Gastroesophageal sphincter (tissue), 4 donors: Measurements from ENCODE around the gene EXOSC3. TPM values are rescaled to one million over a fixed set of nuclear protein-coding genes. Genes with fewer than 3 reads are reported as not detected.
"Not testable (repeated sequence)": the region's sequence is repeated elsewhere in the genome, so short reads cannot be mapped to it uniquely, and the experiment has no call there.

Experiments used
- ATAC-seq: fragments of 150-250 bp; one replicate; pipeline ENCODE4 v1.9.1; 2016; ENCODE audit warnings: mild to moderate bottlenecking, moderate library complexity
- H3K27ac ChIP-seq, 4 donors: fragments of 200-600 bp; sonication (generic) in 3 of 4; 1 replicate in 3 of 4; 2 replicates in 1 of 4; pipeline ENCODE4 v1.5.1; 2016 to 2019
- H3K27me3 ChIP-seq: fragments of 200-600 bp; sonication (generic); one replicate; pipeline ENCODE4 v1.5.1; 2019
- H3K36me3 ChIP-seq, 2 donors: fragments of 200-600 bp; sonication (generic); one replicate each; pipeline ENCODE4 v1.5.1; 2019; ENCODE audit warnings: control low read depth in 1 of 2
- H3K4me1 ChIP-seq, 3 donors: fragments of 200-600 bp; sonication (generic); 1 replicate in 2 of 3; 2 replicates in 1 of 3; pipeline ENCODE4 v1.5.1; 2016 to 2019; ENCODE audit warnings: control low read depth in 2 of 3
- H3K4me3 ChIP-seq, 2 donors: fragments of 200-600 bp; sonication (generic); one replicate each; pipeline ENCODE4 v1.5.1; 2019; ENCODE audit warnings: mild to moderate bottlenecking in 1 of 2, moderate library complexity in 1 of 2
- H3K9me3 ChIP-seq, 3 donors: fragments of 200-600 bp; sonication (generic); one replicate each; pipeline ENCODE4 v1.5.1; 2017 to 2019; ENCODE audit warnings: control low read depth in 2 of 3
- CTCF ChIP-seq, 4 experiments: fragments of 200-600 bp in 2 of 4; fragments of 450-650 bp in 2 of 4; sonication (generic) in 1 of 4; IDR thresholded peaks; one replicate each; pipeline ENCODE4 v1.5.1; 2017 to 2019; ENCODE audit warnings: antibody characterized with exemption in 4 of 4, mild to moderate bottlenecking in 2 of 4, moderate library complexity in 2 of 4
- EP300 ChIP-seq: sonication (generic); formaldehyde crosslinking; IDR thresholded peaks from one replicate; pipeline ENCODE4 v1.6.1; 2017; ENCODE audit warnings: antibody characterized with exemption, mild to moderate bottlenecking
- POLR2A ChIP-seq, 2 donors: fragments of 450-650 bp; IDR thresholded peaks; one replicate each; pipeline ENCODE4 v1.6.1; 2017; ENCODE audit warnings: antibody characterized with exemption in 2 of 2, mild to moderate bottlenecking in 2 of 2, moderate library complexity in 1 of 2
- POLR2AphosphoS5 ChIP-seq: sonication (generic); formaldehyde crosslinking; IDR thresholded peaks from one replicate; pipeline ENCODE4 v1.6.1; 2017; ENCODE audit warnings: antibody characterized with exemption
- WGBS, 2 donors: methylation state at CpG; one replicate each; pipeline ENCODE4 v1.1.5; 2018; ENCODE audit warnings: low coverage in 1 of 2; 5-methylcytosine and 5-hydroxymethylcytosine counted together
- total RNA-seq, 4 donors: library from RNA; depleted of rRNA; stranded (reverse); fragments of >200 nt; gene quantifications; one replicate each; pipeline ENCODE4 v1.1.0, GENCODE V29; 2016

EXOSC3 gene
- 10 to 100 TPM; 31.0 to 73.3 (median 49.5) TPM for total RNA-seq

GRCh38 chr9:37784616-37785483 is at the start of gene EXOSC3:
TSS of gene EXOSC3 (minus strand) at chr9:37785064. CDS start at chr9:37785044, 20 bp downstream.
- H3K27ac ChIP-seq: peak within 1 kb of the TSS; percentile 7 to 90 (median 86)
- peaks cover 0 to 30% (median 4%) of the 10 kb centered on the region in 3 donors for H3K4me1 ChIP-seq
- 9% methylated on average over 8 of the region's 73 CpGs; no CpG with 5 or more reads in 1 of the 2 donors for WGBS, 2 donors
- H3K4me3 ChIP-seq: peak within 1 kb of the TSS; percentile 81 to 89
- H3K9me3 ChIP-seq: no peaks in the 10 kb centered on the region
- peak; percentile 94 for ATAC-seq
- H3K36me3 ChIP-seq: peaks cover 0 to 39% of the 10 kb centered on the region in 2 donors
- peak in 1 of 4 experiments; percentile 25 for TF ChIP-seq CTCF (IDR thresholded peaks at IDR 0.05)
- peak; percentile 58 to 73 for TF ChIP-seq POLR2A (IDR thresholded peaks at IDR 0.05)
- TF ChIP-seq POLR2AphosphoS5: peak; percentile 83
- no peak for TF ChIP-seq EP300
- peaks cover 5% of the 10 kb centered on the region for H3K27me3 ChIP-seq

- no peaks in the 10 kb centered on the region for H3K27me3 ChIP-seq
- peaks cover 0 to 11% (median 0%) of the 10 kb centered on the region in 3 donors for H3K4me1 ChIP-seq
- H3K4me3 ChIP-seq: no peak overlapping the region
- no peak for ATAC-seq
- no peaks in the 10 kb centered on the region for H3K9me3 ChIP-seq
- TF ChIP-seq POLR2A (IDR thresholded peaks at IDR 0.05) (no peak), EP300 (no peak), POLR2AphosphoS5 (no peak)
- 86 to 96% methylated on average over 2 to 4 of the region's 4 CpGs for WGBS, 2 donors
- H3K36me3 ChIP-seq: peaks cover 0 to 55% of the 10 kb centered on the region in 2 donors
- H3K27ac ChIP-seq: no peak overlapping the region
Measured at GRCh38 chr9:37827483-37828165, 42.8 kb upstream of the EXOSC3 start.

- not testable (repeated sequence) for H3K27me3 ChIP-seq, H3K27ac ChIP-seq, H3K9me3 ChIP-seq, ATAC-seq, H3K4me3 ChIP-seq
- 86 to 90% methylated on average over 2 of the region's 2 CpGs for WGBS, 2 donors
- Histone ChIP-seq H3K4me1 (peaks cover 0 to 11% (median 0%) of the 10 kb centered on the region in 3 donors), H3K36me3 (peaks cover 0 to 63% of the 10 kb centered on the region in 2 donors)
Measured at GRCh38 chr9:37825174-37825573, 40.3 kb upstream of the EXOSC3 start.

- TF ChIP-seq POLR2A (IDR thresholded peaks at IDR 0.05): no peak
- TF ChIP-seq CTCF (IDR thresholded peaks at IDR 0.05): no peak
- TF ChIP-seq POLR2AphosphoS5: no peak
- TF ChIP-seq EP300: no peak
- no peak for ATAC-seq
- 62 to 72% methylated on average over 5 of the region's 5 CpGs for WGBS, 2 donors
Measured at GRCh38 chr9:37820142-37820541, 35.3 kb upstream of the EXOSC3 start.

GRCh38 chr9:37818849-37819248 is 34.0 kb upstream of the EXOSC3 start:
- H3K27ac ChIP-seq: no peak overlapping the region
- WGBS, 2 donors: 63 to 81% methylated on average over 2 of the region's 2 CpGs
- H3K4me3 ChIP-seq: no peak overlapping the region
- no peaks in the 10 kb centered on the region for H3K9me3 ChIP-seq
- ATAC-seq: no peak
- no peaks in the 10 kb centered on the region for H3K27me3 ChIP-seq
- peaks cover 0 to 27% of the 10 kb centered on the region in 2 donors for H3K36me3 ChIP-seq
- H3K4me1 ChIP-seq: peaks cover 0 to 3% (median 0%) of the 10 kb centered on the region in 3 donors
- TF ChIP-seq POLR2A (IDR thresholded peaks at IDR 0.05) (no peak), POLR2AphosphoS5 (no peak), CTCF (IDR thresholded peaks at IDR 0.05) (no peak), EP300 (no peak)

More at GRCh38 chr9:37820142-37820541, 35.3 kb upstream of the EXOSC3 start:
- Histone ChIP-seq H3K36me3 (peaks cover 0 to 30% of the 10 kb centered on the region in 2 donors), H3K27me3 (no peaks in the 10 kb centered on the region), H3K27ac (no peak overlapping the region), H3K4me1 (no peaks in the 10 kb centered on the region), H3K9me3 (no peaks in the 10 kb centered on the region), H3K4me3 (no peak overlapping the region)
